Liver (tissue), 9 donors: ENCODE measurements around the gene TEDC1. TPM values are rescaled to one million over a fixed set of nuclear protein-coding genes. Genes with fewer than 3 reads are reported as not detected.

Experiments
- DNase-seq: peaks from one replicate; pipeline ENCODE4 v3.0.0-alpha.2; 2017; ENCODE audit warnings: low spot score
- H3K27ac ChIP-seq, 2 donors: one replicate each; pipeline ENCODE4 v1.7.0; 2013; ENCODE audit warnings: inconsistent platforms in 2 of 2, low read length in 2 of 2, control low read depth in 1 of 2, low read depth in 1 of 2, mild to moderate bottlenecking in 1 of 2
- H3K27me3 ChIP-seq, 4 donors: one replicate each; pipeline versions ENCODE4 v1.6.1 to v1.7.0; 2013; ENCODE audit warnings: low read length in 3 of 4, inconsistent platforms in 1 of 4, mild to moderate bottlenecking in 1 of 4, moderate library complexity in 1 of 4; ENCODE audit not compliant: control insufficient read depth in 4 of 4, insufficient read depth in 4 of 4
- H3K36me3 ChIP-seq, 4 donors: one replicate each; pipeline versions ENCODE4 v1.6.1 to v1.7.0; 2013; ENCODE audit warnings: low read length in 3 of 4, mild to moderate bottlenecking in 3 of 4, low read depth in 1 of 4, moderate library complexity in 1 of 4; ENCODE audit not compliant: control insufficient read depth in 4 of 4, insufficient read depth in 3 of 4
- H3K4me1 ChIP-seq, 4 donors: one replicate each; pipeline versions ENCODE4 v1.6.1 to v1.7.0; 2013; ENCODE audit warnings: low read length in 3 of 4, mild to moderate bottlenecking in 3 of 4, moderate library complexity in 1 of 4; ENCODE audit not compliant: control insufficient read depth in 4 of 4, insufficient read depth in 4 of 4
- H3K4me3 ChIP-seq, 3 donors: one replicate each; pipeline versions ENCODE4 v1.6.1 to v1.7.0; 2013; ENCODE audit warnings: low read length in 3 of 3, control low read depth in 1 of 3, low read depth in 1 of 3, mild to moderate bottlenecking in 1 of 3
- H3K9ac ChIP-seq, 2 donors: one replicate each; pipeline ENCODE4 v1.7.0; 2013; ENCODE audit warnings: low read length in 2 of 2, mild to moderate bottlenecking in 2 of 2, moderate library complexity in 2 of 2, control low read depth in 1 of 2, low read depth in 1 of 2
- H3K9me3 ChIP-seq, 4 donors: one replicate each; pipeline versions ENCODE4 v1.6.1 to v1.7.0; 2013; ENCODE audit warnings: low read length in 3 of 4; ENCODE audit not compliant: control insufficient read depth in 4 of 4
- EGR1 ChIP-seq, 2 donors: IDR thresholded peaks; 2 replicates each; pipeline ENCODE4 v1.6.1; 2016 to 2018; ENCODE audit warnings: antibody characterized with exemption in 2 of 2, low read depth in 2 of 2
- FOXA1 ChIP-seq: IDR thresholded peaks from 2 replicates; pipeline ENCODE4 v1.6.1; 2016; ENCODE audit warnings: antibody characterized with exemption
- FOXA2 ChIP-seq: IDR thresholded peaks from 2 replicates; pipeline ENCODE4 v1.6.1; 2016; ENCODE audit warnings: antibody characterized with exemption
- HNF4A ChIP-seq, 2 donors: conservative IDR thresholded peaks; 2 replicates each; pipeline ENCODE4 v1.6.1; 2016; ENCODE audit warnings: antibody characterized with exemption in 2 of 2, mild to moderate bottlenecking in 2 of 2
- HNF4G ChIP-seq: IDR thresholded peaks from 2 replicates; pipeline ENCODE4 v1.6.1; 2016; ENCODE audit warnings: antibody characterized with exemption
- JUND ChIP-seq, 2 donors: IDR thresholded peaks; 2 replicates each; pipeline ENCODE4 v1.6.1; 2016; ENCODE audit warnings: antibody characterized with exemption in 2 of 2
- NR2F2 ChIP-seq: IDR thresholded peaks from 2 replicates; pipeline ENCODE4 v1.6.1; 2016; ENCODE audit warnings: antibody characterized with exemption
- RAD21 ChIP-seq, 2 donors: IDR thresholded peaks; 2 replicates each; pipeline ENCODE4 v1.6.1; 2016; ENCODE audit warnings: antibody characterized with exemption in 2 of 2, mild to moderate bottlenecking in 2 of 2
- RXRA ChIP-seq, 2 donors: IDR thresholded peaks; 2 replicates each; pipeline ENCODE4 v1.6.1; 2017 to 2018; ENCODE audit warnings: antibody characterized with exemption in 2 of 2, mild to moderate bottlenecking in 1 of 2
- SP1 ChIP-seq: IDR thresholded peaks from 2 replicates; pipeline ENCODE4 v1.6.1; 2018; ENCODE audit warnings: antibody characterized with exemption, mild to moderate bottlenecking
- TAF1 ChIP-seq: conservative IDR thresholded peaks from 2 replicates; pipeline ENCODE4 v1.6.1; 2016; ENCODE audit warnings: antibody characterized with exemption, mild to moderate bottlenecking
- YY1 ChIP-seq: IDR thresholded peaks from 2 replicates; pipeline ENCODE4 v1.6.1; 2016; ENCODE audit warnings: antibody characterized with exemption, mild to moderate bottlenecking
- WGBS: extraction: QIAGEN DNeasy Blood & Tissue Kit; methylation state at CpG from one replicate; pipeline ENCODE4 v1.1.7; 2013; 5-methylcytosine and 5-hydroxymethylcytosine counted together
- polyA plus RNA-seq, 2 donors: library from polyadenylated mRNA; stranded (reverse) in 1 of 2; unstranded in 1 of 2; fragments of 200-250 nt in 1 of 2; fragments of >200 nt in 1 of 2; fragmentation: Nextera tagmentation in 1 of 2; extraction: Ambion mirVana in 1 of 2; gene quantifications; one replicate each; pipeline versions ENCODE4 v1.2.1 to v1.2.3, GENCODE V29; 2013 to 2015
- total RNA-seq, 2 donors: library from RNA; depleted of rRNA; stranded (reverse); fragments of >200 nt; gene quantifications; one replicate each; pipeline ENCODE4 v1.2.3, GENCODE V29; 2014
- TF ChIP-seq, protein P1 (sequence below): IDR thresholded peaks from 2 replicates; pipeline ENCODE4 v1.6.1; 2016; ENCODE audit warnings: antibody characterized with exemption, mild to moderate bottlenecking
- TF ChIP-seq, protein P2 (sequence below): fragments of 150-350 bp; IDR thresholded peaks from 2 replicates; pipeline ENCODE4 v1.5.1; 2017; ENCODE audit warnings: improper control_type of control experiment, low read depth, low read length; ENCODE audit not compliant: missing input control
- TF ChIP-seq, protein P3 (sequence below): IDR thresholded peaks from 2 replicates; pipeline ENCODE4 v1.6.1; 2016; ENCODE audit warnings: antibody characterized with exemption
- TF ChIP-seq, protein P4 (sequence below): IDR thresholded peaks from 2 replicates; pipeline ENCODE4 v1.6.1; 2016; ENCODE audit warnings: antibody characterized with exemption
- TF ChIP-seq, protein P5 (sequence below): IDR thresholded peaks from 2 replicates; pipeline ENCODE4 v1.6.1; 2016; ENCODE audit warnings: antibody characterized with exemption
- donor health status: healthy.
- donor health status: healthy.
- donor health status: healthy.
- donor health status: healthy.
- donor health status: healthy.

The TEDC1 gene
- total and polyA plus RNA-seq, 4 donors, result 0.97 to 7.5 (median 3.2) TPM

DNA sequence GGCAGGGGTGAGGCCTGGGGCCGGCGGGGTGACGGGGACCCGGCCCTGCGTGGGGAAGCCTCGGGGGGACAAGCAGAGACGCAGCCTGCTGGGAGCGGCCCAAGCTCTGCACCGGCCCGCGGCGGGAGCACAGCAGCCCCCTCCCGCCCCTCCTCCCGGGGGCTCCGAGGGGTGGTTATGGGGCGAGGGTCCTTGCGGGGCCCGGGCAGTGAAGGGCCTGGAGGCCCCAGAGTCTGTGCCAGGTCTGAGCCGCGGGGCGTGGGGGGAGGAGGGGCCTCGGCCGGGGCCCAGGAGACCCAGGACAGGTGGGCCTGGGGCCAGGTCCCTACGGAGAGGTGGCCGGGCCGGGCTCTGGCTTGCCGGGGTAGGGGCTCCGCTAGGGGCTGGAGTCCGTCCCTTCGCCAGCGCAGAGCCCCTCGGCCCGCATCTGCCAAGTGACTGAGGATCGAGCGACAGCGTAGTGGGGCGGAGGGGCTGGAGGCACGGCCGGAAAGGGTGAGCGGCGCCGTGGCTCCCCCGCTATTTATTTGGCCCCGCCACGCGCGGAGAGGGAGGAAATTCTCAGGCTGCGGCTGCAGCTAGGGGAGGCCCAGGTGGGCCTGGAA, 35.8 kb downstream of the TEDC1 start:
- H3K4me1 ChIP-seq, result peaks cover 9 to 30% (median 20%) of the 10 kb centered on the region in 4 donors
- no peak overlapping the region for H3K27ac ChIP-seq
- DNase-seq, result no peak
- H3K4me3 ChIP-seq, result peak overlapping the region in 2 of 3 donors; percentile 42 to 72
- no peaks in the 10 kb centered on the region for H3K27me3 ChIP-seq
- peaks cover 0 to 1% (median 0%) of the 10 kb centered on the region in 4 donors for H3K36me3 ChIP-seq
- TF ChIP-seq FOXA2 (no peak), NR2F2 (no peak), JUND (IDR thresholded peaks at IDR 0.05) (no peak), RAD21 (IDR thresholded peaks at IDR 0.05) (no peak), RXRA (IDR thresholded peaks at IDR 0.05) (no peak), YY1 (no peak), FOXA1 (no peak), HNF4A (conservative IDR thresholded peaks at IDR 0.05) (no peak), TAF1 (no peak), HNF4G (no peak), SP1 (no peak), EGR1 (IDR thresholded peaks at IDR 0.05; ENCODE audit: low read depth in 2 of 2) (no peak)
- TF ChIP-seq, protein P1, sequence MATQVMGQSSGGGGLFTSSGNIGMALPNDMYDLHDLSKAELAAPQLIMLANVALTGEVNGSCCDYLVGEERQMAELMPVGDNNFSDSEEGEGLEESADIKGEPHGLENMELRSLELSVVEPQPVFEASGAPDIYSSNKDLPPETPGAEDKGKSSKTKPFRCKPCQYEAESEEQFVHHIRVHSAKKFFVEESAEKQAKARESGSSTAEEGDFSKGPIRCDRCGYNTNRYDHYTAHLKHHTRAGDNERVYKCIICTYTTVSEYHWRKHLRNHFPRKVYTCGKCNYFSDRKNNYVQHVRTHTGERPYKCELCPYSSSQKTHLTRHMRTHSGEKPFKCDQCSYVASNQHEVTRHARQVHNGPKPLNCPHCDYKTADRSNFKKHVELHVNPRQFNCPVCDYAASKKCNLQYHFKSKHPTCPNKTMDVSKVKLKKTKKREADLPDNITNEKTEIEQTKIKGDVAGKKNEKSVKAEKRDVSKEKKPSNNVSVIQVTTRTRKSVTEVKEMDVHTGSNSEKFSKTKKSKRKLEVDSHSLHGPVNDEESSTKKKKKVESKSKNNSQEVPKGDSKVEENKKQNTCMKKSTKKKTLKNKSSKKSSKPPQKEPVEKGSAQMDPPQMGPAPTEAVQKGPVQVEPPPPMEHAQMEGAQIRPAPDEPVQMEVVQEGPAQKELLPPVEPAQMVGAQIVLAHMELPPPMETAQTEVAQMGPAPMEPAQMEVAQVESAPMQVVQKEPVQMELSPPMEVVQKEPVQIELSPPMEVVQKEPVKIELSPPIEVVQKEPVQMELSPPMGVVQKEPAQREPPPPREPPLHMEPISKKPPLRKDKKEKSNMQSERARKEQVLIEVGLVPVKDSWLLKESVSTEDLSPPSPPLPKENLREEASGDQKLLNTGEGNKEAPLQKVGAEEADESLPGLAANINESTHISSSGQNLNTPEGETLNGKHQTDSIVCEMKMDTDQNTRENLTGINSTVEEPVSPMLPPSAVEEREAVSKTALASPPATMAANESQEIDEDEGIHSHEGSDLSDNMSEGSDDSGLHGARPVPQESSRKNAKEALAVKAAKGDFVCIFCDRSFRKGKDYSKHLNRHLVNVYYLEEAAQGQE, result no peak
- TF ChIP-seq, protein P2, sequence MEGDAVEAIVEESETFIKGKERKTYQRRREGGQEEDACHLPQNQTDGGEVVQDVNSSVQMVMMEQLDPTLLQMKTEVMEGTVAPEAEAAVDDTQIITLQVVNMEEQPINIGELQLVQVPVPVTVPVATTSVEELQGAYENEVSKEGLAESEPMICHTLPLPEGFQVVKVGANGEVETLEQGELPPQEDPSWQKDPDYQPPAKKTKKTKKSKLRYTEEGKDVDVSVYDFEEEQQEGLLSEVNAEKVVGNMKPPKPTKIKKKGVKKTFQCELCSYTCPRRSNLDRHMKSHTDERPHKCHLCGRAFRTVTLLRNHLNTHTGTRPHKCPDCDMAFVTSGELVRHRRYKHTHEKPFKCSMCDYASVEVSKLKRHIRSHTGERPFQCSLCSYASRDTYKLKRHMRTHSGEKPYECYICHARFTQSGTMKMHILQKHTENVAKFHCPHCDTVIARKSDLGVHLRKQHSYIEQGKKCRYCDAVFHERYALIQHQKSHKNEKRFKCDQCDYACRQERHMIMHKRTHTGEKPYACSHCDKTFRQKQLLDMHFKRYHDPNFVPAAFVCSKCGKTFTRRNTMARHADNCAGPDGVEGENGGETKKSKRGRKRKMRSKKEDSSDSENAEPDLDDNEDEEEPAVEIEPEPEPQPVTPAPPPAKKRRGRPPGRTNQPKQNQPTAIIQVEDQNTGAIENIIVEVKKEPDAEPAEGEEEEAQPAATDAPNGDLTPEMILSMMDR, result no peak
- TF ChIP-seq, protein P3, sequence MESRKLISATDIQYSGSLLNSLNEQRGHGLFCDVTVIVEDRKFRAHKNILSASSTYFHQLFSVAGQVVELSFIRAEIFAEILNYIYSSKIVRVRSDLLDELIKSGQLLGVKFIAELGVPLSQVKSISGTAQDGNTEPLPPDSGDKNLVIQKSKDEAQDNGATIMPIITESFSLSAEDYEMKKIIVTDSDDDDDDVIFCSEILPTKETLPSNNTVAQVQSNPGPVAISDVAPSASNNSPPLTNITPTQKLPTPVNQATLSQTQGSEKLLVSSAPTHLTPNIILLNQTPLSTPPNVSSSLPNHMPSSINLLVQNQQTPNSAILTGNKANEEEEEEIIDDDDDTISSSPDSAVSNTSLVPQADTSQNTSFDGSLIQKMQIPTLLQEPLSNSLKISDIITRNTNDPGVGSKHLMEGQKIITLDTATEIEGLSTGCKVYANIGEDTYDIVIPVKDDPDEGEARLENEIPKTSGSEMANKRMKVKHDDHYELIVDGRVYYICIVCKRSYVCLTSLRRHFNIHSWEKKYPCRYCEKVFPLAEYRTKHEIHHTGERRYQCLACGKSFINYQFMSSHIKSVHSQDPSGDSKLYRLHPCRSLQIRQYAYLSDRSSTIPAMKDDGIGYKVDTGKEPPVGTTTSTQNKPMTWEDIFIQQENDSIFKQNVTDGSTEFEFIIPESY, result no peak
- TF ChIP-seq, protein P4, sequence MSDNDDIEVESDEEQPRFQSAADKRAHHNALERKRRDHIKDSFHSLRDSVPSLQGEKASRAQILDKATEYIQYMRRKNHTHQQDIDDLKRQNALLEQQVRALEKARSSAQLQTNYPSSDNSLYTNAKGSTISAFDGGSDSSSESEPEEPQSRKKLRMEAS, result no peak
- TF ChIP-seq, protein P5, sequence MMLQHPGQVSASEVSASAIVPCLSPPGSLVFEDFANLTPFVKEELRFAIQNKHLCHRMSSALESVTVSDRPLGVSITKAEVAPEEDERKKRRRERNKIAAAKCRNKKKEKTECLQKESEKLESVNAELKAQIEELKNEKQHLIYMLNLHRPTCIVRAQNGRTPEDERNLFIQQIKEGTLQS, result no peak
- WGBS, result 4% methylated on average over 48 of the region's 48 CpGs
- H3K9ac ChIP-seq, result no peak overlapping the region
- no peaks in the 10 kb centered on the region for H3K9me3 ChIP-seq
